Neural cell (in vitro differentiated cells): ENCODE data around the gene TOP3A. TPM values are rescaled to one million over a fixed set of nuclear protein-coding genes. Genes with fewer than 3 reads are reported as not detected.

Experiments
- H2AFZ ChIP-seq: fragments of 200-600, 300-800 bp; sonication (generic), shearing (Covaris generic); 2 replicates; pipeline ENCODE4 v1.6.0; 2014; ENCODE audit warnings: low read depth, mild to moderate bottlenecking, antibody characterized with exemption, low read length, moderate library complexity
- H3F3A ChIP-seq: fragments of 200-600 bp; shearing (Covaris generic); 2 replicates; pipeline ENCODE4 v1.6.1; 2016; ENCODE audit warnings: mild to moderate bottlenecking, moderate library complexity, mixed read lengths, antibody characterized with exemption, low read length; ENCODE audit not compliant: insufficient read depth, poor library complexity, severe bottlenecking
- H3K27ac ChIP-seq: fragments of 200-600, 300-800 bp; sonication (generic), shearing (Covaris generic); 2 replicates; pipeline ENCODE4 v1.5.1; 2014; ENCODE audit warnings: mild to moderate bottlenecking, low read length, moderate library complexity
- H3K27me3 ChIP-seq: fragments of 300-800, 200-600 bp; sonication (generic), shearing (Covaris generic); 2 replicates; pipeline ENCODE4 v1.6.0; 2014; ENCODE audit warnings: mild to moderate bottlenecking, low read depth, low read length, moderate library complexity; ENCODE audit not compliant: insufficient read depth
- H3K36me3 ChIP-seq: fragments of 300-800, 200-600 bp; sonication (generic), shearing (Covaris generic); 2 replicates; pipeline ENCODE4 v1.5.1; 2014; ENCODE audit warnings: mild to moderate bottlenecking, antibody characterized with exemption, low read length, moderate library complexity; ENCODE audit not compliant: insufficient read depth
- H3K4me2 ChIP-seq: fragments of 300-800, 200-600 bp; sonication (generic), shearing (Covaris generic); 2 replicates; pipeline ENCODE4 v1.6.0; 2014; ENCODE audit warnings: mild to moderate bottlenecking, low read length
- H3K4me3 ChIP-seq: fragments of 300-800, 200-600 bp; sonication (generic), shearing (Covaris generic); 2 replicates; pipeline ENCODE4 v1.5.1; 2014; ENCODE audit warnings: mild to moderate bottlenecking, low read length, moderate library complexity
- H3K79me2 ChIP-seq: fragments of 200-600 bp; shearing (Covaris generic); replicated peaks from 2 replicates; pipeline ENCODE4 v1.6.0; 2014; ENCODE audit warnings: mild to moderate bottlenecking, low read length, moderate library complexity; ENCODE audit not compliant: insufficient read depth
- H3K9ac ChIP-seq: fragments of 300-800, 200-600 bp; sonication (generic), shearing (Covaris generic); 2 replicates; pipeline ENCODE4 v1.6.1; 2016; ENCODE audit warnings: mild to moderate bottlenecking, low read length, mixed read lengths
- H3K9me2 ChIP-seq: fragments of 200-600 bp; shearing (Covaris generic); 2 replicates; pipeline ENCODE4 v1.6.1; 2016; ENCODE audit warnings: mild to moderate bottlenecking, low read length, mixed read lengths; ENCODE audit not compliant: insufficient read depth
- H3K9me3 ChIP-seq: fragments of 200-600, 300-800 bp; sonication (generic), shearing (Covaris generic); 2 replicates; pipeline ENCODE4 v1.6.1; 2016; ENCODE audit warnings: mild to moderate bottlenecking, mixed run types, low read length, moderate library complexity, mixed read lengths
- H4K20me1 ChIP-seq: fragments of 200-600 bp; shearing (Covaris generic); 2 replicates; pipeline ENCODE4 v1.6.1; 2016; ENCODE audit warnings: mild to moderate bottlenecking, mixed run types; ENCODE audit not compliant: insufficient read depth
- CTCF ChIP-seq: fragments of 450-650 bp; IDR thresholded peaks from 2 replicates; pipeline ENCODE4 v1.5.1; 2014; ENCODE audit warnings: antibody characterized with exemption, mild to moderate bottlenecking, moderate library complexity; ENCODE audit not compliant: poor library complexity, severe bottlenecking
- EP300 ChIP-seq: fragments of 450-650 bp; conservative IDR thresholded peaks from 2 replicates; pipeline ENCODE4 v1.6.1; 2014; ENCODE audit warnings: antibody characterized with exemption, mild to moderate bottlenecking, moderate library complexity; ENCODE audit not compliant: poor library complexity, severe bottlenecking
- EZH2 ChIP-seq: fragments of 200-600, 300-800 bp; shearing (Covaris generic), sonication (generic); IDR thresholded peaks from 2 replicates; pipeline ENCODE4 v1.6.1; 2014; ENCODE audit warnings: antibody characterized with exemption, low read length, borderline replicate concordance, mild to moderate bottlenecking; ENCODE audit not compliant: insufficient read depth, poor library complexity, severe bottlenecking
- MXI1 ChIP-seq: fragments of 450-650 bp; conservative IDR thresholded peaks from 2 replicates; pipeline ENCODE4 v1.6.1; 2014; ENCODE audit warnings: antibody characterized with exemption, mild to moderate bottlenecking; ENCODE audit not compliant: poor library complexity, severe bottlenecking
- POLR2AphosphoS5 ChIP-seq: IDR thresholded peaks from 2 replicates; pipeline ENCODE4 v1.6.1; 2012
- RAD21 ChIP-seq: fragments of 450-650 bp; conservative IDR thresholded peaks from 2 replicates; pipeline ENCODE4 v1.6.1; 2014; ENCODE audit warnings: antibody characterized with exemption, mild to moderate bottlenecking, moderate library complexity
- SMC3 ChIP-seq: fragments of 450-650 bp; conservative IDR thresholded peaks from 2 replicates; pipeline ENCODE4 v1.6.1; 2014; ENCODE audit warnings: antibody characterized with exemption, mild to moderate bottlenecking, moderate library complexity; ENCODE audit not compliant: poor library complexity
- TAF1 ChIP-seq: IDR thresholded peaks from 2 replicates; pipeline ENCODE4 v1.6.1; 2012; ENCODE audit warnings: low read depth
- polyA plus RNA-seq: library from polyadenylated mRNA; depleted of rRNA; stranded (reverse); fragments of >200 nt; gene quantifications from 2 replicates; pipeline ENCODE4 v1.2.3, GENCODE V29; 2014
- TF ChIP-seq, protein P1 (sequence below): IDR thresholded peaks from 2 replicates; pipeline ENCODE4 v1.6.1; 2012; ENCODE audit warnings: borderline replicate concordance

TOP3A gene
- polyA plus RNA-seq, 1 donor from 2014 or later: 31.9 TPM

DNA sequence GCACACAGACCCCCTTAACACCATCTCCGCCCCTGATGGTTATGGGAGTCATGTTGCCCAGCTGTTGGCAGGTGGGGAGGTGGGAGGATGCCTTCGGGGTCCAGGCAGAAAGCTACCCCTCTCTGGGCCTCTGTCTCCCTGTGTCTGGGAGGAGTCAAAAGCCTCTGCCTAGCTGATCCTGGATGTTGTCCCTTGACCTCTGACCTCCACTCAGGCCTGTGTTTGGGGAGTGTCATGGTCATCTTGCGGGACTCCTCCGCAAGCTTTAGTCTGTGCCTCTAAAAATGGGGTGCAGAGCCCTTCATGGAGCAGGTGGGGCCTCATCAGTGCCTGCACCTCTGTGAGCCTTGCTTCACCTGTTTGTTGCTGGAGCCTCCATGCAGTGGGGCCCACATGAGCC is 85.5 kb downstream of the TOP3A start:
- no peak overlapping the region for H3K27ac ChIP-seq
- H3K4me2 ChIP-seq: no peak overlapping the region

GRCh38 chr17:18228176-18228682 is 86.6 kb downstream of the TOP3A start:
- Histone ChIP-seq H4K20me1 (no peaks in the 10 kb centered on the region), H3K27ac (no peak overlapping the region), H3K36me3 (no peaks in the 10 kb centered on the region), H3K4me2 (no peak overlapping the region), H3K9ac (no peak overlapping the region), H3K27me3 (no peaks in the 10 kb centered on the region), H3F3A (peaks cover 3% of the 10 kb centered on the region), H3K79me2 (peaks cover 52% of the 10 kb centered on the region), H3K4me3 (no peak overlapping the region), H3K9me2 (no peaks in the 10 kb centered on the region), H3K9me3 (no peaks in the 10 kb centered on the region), H2AFZ (no peak overlapping the region)
- TF ChIP-seq TAF1 (no peak), SMC3 (no peak), EZH2 (no peak), CTCF (no peak), RAD21 (no peak), MXI1 (no peak), POLR2AphosphoS5 (no peak), EP300 (no peak)
- TF ChIP-seq, protein P1, sequence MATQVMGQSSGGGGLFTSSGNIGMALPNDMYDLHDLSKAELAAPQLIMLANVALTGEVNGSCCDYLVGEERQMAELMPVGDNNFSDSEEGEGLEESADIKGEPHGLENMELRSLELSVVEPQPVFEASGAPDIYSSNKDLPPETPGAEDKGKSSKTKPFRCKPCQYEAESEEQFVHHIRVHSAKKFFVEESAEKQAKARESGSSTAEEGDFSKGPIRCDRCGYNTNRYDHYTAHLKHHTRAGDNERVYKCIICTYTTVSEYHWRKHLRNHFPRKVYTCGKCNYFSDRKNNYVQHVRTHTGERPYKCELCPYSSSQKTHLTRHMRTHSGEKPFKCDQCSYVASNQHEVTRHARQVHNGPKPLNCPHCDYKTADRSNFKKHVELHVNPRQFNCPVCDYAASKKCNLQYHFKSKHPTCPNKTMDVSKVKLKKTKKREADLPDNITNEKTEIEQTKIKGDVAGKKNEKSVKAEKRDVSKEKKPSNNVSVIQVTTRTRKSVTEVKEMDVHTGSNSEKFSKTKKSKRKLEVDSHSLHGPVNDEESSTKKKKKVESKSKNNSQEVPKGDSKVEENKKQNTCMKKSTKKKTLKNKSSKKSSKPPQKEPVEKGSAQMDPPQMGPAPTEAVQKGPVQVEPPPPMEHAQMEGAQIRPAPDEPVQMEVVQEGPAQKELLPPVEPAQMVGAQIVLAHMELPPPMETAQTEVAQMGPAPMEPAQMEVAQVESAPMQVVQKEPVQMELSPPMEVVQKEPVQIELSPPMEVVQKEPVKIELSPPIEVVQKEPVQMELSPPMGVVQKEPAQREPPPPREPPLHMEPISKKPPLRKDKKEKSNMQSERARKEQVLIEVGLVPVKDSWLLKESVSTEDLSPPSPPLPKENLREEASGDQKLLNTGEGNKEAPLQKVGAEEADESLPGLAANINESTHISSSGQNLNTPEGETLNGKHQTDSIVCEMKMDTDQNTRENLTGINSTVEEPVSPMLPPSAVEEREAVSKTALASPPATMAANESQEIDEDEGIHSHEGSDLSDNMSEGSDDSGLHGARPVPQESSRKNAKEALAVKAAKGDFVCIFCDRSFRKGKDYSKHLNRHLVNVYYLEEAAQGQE: no peak

More for the DNA sequence above, 85.5 kb downstream of the TOP3A start:
- Histone ChIP-seq H3K79me2 (peaks cover 52% of the 10 kb centered on the region), H3K4me3 (no peak overlapping the region), H3K9ac (no peak overlapping the region), H3K27me3 (no peaks in the 10 kb centered on the region), H3K36me3 (no peaks in the 10 kb centered on the region), H3F3A (peaks cover 3% of the 10 kb centered on the region), H3K9me2 (no peaks in the 10 kb centered on the region), H3K9me3 (no peaks in the 10 kb centered on the region), H2AFZ (no peak overlapping the region), H4K20me1 (no peaks in the 10 kb centered on the region)
- no peak for TF ChIP-seq RAD21
- TF ChIP-seq EZH2: no peak
- TF ChIP-seq TAF1: no peak
- TF ChIP-seq SMC3: no peak
- TF ChIP-seq, protein P1: no peak
- no peak for TF ChIP-seq CTCF
- TF ChIP-seq POLR2AphosphoS5: no peak
- TF ChIP-seq MXI1: no peak
- no peak for TF ChIP-seq EP300
